ENCODE data around the gene TSPAN32.

The TSPAN32 gene

DNA sequence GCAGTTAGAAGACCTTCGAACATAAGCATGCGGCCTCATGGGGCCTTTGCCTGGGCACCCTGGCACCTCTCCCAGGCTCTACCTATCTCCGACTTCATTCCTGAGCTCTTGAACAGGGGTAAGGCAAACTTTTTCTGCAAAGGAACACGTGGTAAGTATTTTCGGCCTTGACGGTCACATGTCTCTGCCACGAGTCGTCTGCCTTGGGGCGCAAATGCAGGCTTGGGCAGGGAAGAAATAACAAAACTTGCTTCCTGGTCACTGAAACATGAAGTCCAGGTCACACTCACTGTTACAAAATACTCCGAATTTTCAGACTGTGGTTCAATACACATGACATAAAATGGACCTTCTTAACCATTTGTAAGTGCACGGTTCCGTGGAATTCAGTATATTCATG is 28.0 kb upstream of the TSPAN32 start:
- no peak overlapping the region for H3K27ac ChIP-seq (replicated peaks)
- peaks cover 19% of the 10 kb centered on the region for H3K27me3 ChIP-seq (ENCODE audit: insufficient read depth, poor library complexity, severe bottlenecking)
- TF ChIP-seq, protein P1, sequence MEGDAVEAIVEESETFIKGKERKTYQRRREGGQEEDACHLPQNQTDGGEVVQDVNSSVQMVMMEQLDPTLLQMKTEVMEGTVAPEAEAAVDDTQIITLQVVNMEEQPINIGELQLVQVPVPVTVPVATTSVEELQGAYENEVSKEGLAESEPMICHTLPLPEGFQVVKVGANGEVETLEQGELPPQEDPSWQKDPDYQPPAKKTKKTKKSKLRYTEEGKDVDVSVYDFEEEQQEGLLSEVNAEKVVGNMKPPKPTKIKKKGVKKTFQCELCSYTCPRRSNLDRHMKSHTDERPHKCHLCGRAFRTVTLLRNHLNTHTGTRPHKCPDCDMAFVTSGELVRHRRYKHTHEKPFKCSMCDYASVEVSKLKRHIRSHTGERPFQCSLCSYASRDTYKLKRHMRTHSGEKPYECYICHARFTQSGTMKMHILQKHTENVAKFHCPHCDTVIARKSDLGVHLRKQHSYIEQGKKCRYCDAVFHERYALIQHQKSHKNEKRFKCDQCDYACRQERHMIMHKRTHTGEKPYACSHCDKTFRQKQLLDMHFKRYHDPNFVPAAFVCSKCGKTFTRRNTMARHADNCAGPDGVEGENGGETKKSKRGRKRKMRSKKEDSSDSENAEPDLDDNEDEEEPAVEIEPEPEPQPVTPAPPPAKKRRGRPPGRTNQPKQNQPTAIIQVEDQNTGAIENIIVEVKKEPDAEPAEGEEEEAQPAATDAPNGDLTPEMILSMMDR (IDR thresholded peaks at IDR 0.05; ENCODE audit: insufficient read depth, low read length), result no peak
- TF ChIP-seq GABPA (IDR thresholded peaks at IDR 0.05; ENCODE audit: low read depth), result no peak
- TF ChIP-seq SPI1 (IDR thresholded peaks at IDR 0.05; ENCODE audit: borderline replicate concordance, low read depth), result no peak
- TF ChIP-seq, protein P2, sequence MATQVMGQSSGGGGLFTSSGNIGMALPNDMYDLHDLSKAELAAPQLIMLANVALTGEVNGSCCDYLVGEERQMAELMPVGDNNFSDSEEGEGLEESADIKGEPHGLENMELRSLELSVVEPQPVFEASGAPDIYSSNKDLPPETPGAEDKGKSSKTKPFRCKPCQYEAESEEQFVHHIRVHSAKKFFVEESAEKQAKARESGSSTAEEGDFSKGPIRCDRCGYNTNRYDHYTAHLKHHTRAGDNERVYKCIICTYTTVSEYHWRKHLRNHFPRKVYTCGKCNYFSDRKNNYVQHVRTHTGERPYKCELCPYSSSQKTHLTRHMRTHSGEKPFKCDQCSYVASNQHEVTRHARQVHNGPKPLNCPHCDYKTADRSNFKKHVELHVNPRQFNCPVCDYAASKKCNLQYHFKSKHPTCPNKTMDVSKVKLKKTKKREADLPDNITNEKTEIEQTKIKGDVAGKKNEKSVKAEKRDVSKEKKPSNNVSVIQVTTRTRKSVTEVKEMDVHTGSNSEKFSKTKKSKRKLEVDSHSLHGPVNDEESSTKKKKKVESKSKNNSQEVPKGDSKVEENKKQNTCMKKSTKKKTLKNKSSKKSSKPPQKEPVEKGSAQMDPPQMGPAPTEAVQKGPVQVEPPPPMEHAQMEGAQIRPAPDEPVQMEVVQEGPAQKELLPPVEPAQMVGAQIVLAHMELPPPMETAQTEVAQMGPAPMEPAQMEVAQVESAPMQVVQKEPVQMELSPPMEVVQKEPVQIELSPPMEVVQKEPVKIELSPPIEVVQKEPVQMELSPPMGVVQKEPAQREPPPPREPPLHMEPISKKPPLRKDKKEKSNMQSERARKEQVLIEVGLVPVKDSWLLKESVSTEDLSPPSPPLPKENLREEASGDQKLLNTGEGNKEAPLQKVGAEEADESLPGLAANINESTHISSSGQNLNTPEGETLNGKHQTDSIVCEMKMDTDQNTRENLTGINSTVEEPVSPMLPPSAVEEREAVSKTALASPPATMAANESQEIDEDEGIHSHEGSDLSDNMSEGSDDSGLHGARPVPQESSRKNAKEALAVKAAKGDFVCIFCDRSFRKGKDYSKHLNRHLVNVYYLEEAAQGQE (IDR thresholded peaks at IDR 0.05; ENCODE audit: insufficient replicate concordance, low read depth), result no peak
- TF ChIP-seq POLR2AphosphoS5 (IDR thresholded peaks at IDR 0.05; ENCODE audit: low read depth), result no peak
- no peak overlapping the region for H3K4me3 ChIP-seq (replicated peaks; ENCODE audit: insufficient read depth, low read length)
- no peak for DNase-seq (ENCODE audit: low read depth in 1 of 2, low spot score in 1 of 2)

DNA sequence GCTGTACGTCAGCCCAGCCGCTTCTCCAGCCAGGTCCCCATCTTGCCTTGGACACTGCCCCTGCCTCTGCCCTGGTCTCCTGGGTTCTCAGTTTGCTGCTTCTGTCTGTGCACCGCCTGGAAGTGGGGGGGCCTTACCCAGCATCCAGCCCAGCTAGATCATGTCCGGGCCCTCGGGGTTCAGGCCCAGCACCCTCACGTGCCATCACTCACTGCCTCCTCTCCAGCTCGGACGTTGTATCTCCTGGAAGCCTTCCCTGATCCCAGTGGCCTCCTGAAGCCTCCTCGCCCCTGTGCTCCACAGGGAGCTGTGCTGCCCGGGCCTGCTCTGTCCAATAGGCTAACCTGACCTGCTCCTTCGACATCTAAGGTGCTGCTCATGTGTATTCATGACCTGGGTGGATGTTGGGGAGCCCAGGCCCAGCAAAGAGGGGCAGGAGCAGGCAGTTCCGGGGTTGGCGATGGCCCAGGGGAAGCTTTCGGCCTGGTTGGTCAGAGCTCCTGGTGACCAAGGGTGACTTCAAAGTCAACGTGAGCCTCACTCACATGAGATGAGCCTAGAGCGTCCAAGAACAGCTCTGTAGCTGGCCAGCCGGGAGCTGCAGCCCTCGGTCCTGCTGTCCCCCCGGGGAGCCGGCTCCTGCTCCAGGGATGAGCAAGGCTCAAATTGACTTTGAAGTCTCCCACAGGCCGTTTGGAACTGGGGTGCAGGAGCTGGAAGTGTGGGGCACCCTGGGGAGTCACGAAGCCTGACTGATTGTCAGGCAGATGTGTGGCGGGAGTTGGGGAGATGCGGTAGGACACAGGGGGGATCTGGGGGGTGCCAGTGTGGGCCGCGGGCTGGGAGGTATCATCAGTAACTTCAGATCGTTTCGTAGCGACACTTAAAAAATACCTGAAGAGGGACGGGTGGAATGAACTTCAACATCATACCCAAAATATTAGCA is 26.2 kb upstream of the TSPAN32 start:
- DNase-seq (ENCODE audit: low read depth in 1 of 2, low spot score in 1 of 2), result no peak
- Histone ChIP-seq H3K27ac (replicated peaks) (no peak overlapping the region), H3K4me3 (replicated peaks; ENCODE audit: insufficient read depth, low read length) (no peak overlapping the region), H3K27me3 (ENCODE audit: insufficient read depth, poor library complexity, severe bottlenecking) (peaks cover 17% of the 10 kb centered on the region)
- no peak for TF ChIP-seq POLR2AphosphoS5 (IDR thresholded peaks at IDR 0.05; ENCODE audit: low read depth)
- TF ChIP-seq, protein P2 (IDR thresholded peaks at IDR 0.05; ENCODE audit: insufficient replicate concordance, low read depth), result no peak

DNA sequence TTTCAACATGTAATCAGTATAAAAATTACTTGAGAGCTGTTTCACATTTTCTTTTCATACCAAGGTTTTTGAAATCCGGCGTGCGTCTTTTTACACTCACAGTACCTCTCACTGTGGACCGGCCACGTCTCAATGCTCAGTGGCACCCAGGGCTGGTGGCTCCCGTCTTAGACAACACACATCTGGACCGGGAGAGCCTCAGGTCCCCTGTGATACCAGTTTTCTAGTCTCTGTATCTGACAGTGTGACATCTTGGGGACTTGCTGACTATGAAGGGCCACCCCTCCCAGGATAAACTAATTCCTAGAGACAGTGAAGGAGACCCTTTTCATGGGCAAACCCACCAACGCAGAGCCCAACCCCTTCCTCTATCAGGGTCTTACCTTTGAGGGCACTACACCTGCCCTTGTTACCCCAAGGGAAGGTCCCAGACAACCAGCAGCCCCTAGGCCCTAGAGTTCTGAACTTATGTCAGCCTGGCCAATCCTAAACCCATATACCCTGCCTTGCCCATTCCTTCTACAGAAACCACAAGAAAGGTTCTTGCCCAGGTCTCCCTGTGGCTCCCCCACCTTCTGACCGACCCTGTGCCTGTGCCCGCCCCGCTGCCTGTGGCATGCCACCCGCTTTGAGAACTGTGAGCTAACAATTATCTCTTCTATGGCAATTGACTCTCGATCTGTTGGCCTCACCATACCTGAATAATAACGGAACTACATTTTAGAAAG is 25.4 kb upstream of the TSPAN32 start:
- H3K27me3 ChIP-seq (ENCODE audit: insufficient read depth, poor library complexity, severe bottlenecking), result peaks cover 9% of the 10 kb centered on the region
- no peak overlapping the region for H3K27ac ChIP-seq (replicated peaks)
- H3K4me3 ChIP-seq (replicated peaks; ENCODE audit: insufficient read depth, low read length), result no peak overlapping the region
- no peak for DNase-seq (ENCODE audit: low read depth in 1 of 2, low spot score in 1 of 2)
- TF ChIP-seq, protein P2 (IDR thresholded peaks at IDR 0.05; ENCODE audit: insufficient replicate concordance, low read depth), result no peak
- TF ChIP-seq GABPA (IDR thresholded peaks at IDR 0.05; ENCODE audit: low read depth) (no peak), POLR2AphosphoS5 (IDR thresholded peaks at IDR 0.05; ENCODE audit: low read depth) (no peak), SPI1 (IDR thresholded peaks at IDR 0.05; ENCODE audit: borderline replicate concordance, low read depth) (no peak)
- TF ChIP-seq, protein P1 (IDR thresholded peaks at IDR 0.05; ENCODE audit: insufficient read depth, low read length), result no peak
